Bronchial epithelial cell (primary cell): ENCODE data around the gene NQO2. TPM values are rescaled to one million over a fixed set of nuclear protein-coding genes. Genes with fewer than 3 reads are reported as not detected.
"Not testable (repeated sequence)": the region's sequence is repeated elsewhere in the genome, so short reads cannot be mapped to it uniquely, and the experiment has no call there.

Source experiments
- DNase-seq: peaks from one replicate; pipeline ENCODE4 v3.0.0-alpha.2; 2010; ENCODE audit warnings: low read depth
- FAIRE-seq: peaks from 2 replicates; lab custom pipeline; 2011; peaks lifted over from hg19 to GRCh38; lab: Jason Lieb, UNC
- H3K27me3 ChIP-seq: 2 replicates; pipeline ENCODE4 v1.5.1; 2011; ENCODE audit warnings: low read length; ENCODE audit not compliant: control insufficient read depth, insufficient read depth
- H3K36me3 ChIP-seq: 2 replicates; pipeline ENCODE4 v1.5.1; 2011; ENCODE audit warnings: low read length; ENCODE audit not compliant: control insufficient read depth, insufficient read depth
- H3K4me3 ChIP-seq: 2 replicates; pipeline ENCODE4 v1.5.1; 2011; ENCODE audit warnings: mild to moderate bottlenecking, low read depth, low read length, control low read depth
- CTCF ChIP-seq: IDR thresholded peaks from 2 replicates; pipeline ENCODE4 v1.5.1; 2011; ENCODE audit warnings: mild to moderate bottlenecking, moderate library complexity, low read length, control low read depth, inconsistent platforms; ENCODE audit not compliant: insufficient read depth, severe bottlenecking
- total RNA-seq: library from RNA; depleted of rRNA; stranded (reverse); fragments of >200 nt; gene quantifications from 2 replicates; pipeline ENCODE4 v1.2.1, GENCODE V29; 2014

The NQO2 gene
- total RNA-seq, 1 donor from 2014 or later: 20.5 TPM

DNA sequence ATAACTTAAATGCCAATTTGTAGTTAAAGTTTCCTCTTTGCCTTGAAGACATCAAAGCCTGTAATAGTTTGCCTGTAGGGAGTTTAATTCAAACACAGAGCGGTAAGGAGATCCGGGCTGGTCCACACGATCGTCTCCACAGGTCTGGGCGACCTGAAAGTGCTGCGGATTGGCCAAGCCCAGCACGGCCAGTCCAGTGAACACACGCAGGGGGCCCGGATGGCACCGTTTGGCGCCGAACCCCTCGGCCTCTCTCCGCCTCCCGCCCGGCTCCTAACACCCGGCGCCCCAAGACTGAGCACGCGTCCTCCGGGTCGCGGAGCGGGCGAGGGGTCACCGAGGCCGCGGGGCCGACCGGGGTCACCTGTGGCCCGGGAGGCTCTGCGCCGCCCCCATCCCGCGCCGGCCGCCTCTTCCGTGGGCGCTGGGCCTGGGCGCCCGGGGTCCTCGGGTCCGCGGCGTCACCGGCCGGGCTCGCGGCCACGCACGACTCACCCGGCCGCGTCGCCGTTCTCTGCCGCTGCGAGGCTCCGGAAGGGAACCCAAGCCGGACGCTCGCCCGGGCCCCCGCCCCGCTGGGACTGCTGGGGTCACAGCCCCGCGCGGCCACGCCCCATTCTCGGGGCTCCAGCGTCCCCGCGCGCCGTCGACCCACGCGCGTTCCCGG is 28.8 kb upstream of the NQO2 start:
- Histone ChIP-seq H3K36me3 (no peaks in the 10 kb centered on the region), H3K27me3 (no peaks in the 10 kb centered on the region), H3K4me3 (peak overlapping the region; percentile 62)
- TF ChIP-seq CTCF: no peak
- FAIRE-seq: no peak
- DNase-seq: no peak

DNA sequence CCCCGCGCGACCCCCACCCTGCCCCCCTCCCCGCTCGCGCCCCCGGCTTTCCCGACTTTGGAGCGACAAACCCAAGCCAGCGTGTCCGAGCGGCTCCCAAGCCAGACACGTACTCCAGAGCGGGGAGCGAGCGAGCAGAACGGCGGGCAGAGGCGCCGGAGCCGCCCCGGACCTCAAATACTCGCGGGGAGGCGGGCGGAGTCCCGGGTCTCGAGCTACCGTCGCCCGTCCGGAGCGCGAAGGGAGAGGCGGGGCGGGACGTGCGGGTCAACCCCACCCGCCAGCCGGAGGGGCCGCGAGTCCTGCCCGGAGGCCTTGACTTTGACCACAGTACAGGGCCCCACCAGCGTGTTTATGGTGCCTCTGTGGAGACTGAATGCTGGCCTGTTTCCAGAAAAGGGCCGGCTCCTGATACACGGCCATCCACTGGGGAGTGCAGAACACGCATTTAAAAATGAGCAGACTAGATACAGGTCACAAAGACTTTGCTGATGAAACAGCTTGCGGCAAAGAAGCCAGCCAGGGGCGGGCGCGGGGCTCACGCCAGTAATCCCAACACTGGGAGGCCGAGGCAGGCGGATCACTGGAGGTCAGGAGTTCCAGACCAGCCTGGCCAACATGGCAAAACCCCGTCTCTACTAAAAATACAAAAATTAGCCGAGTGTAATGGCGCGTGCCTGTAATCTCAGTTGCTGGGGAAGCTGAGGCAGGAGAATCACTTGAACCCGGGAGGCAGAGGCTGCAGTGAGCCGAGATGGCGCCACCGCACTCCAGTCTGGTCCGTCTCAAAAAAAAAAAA is 28.1 kb upstream of the NQO2 start, which contains the start of gene SERPINB6:
SERPINB6 (minus strand) TSS at position 148 of the 799 bp plus-strand sequence. CDS start 12,235 bp downstream, outside the sequence.
- TF ChIP-seq CTCF: no peak
- H3K27me3 ChIP-seq: no peaks in the 10 kb centered on the region
- no peaks in the 10 kb centered on the region for H3K36me3 ChIP-seq
- DNase-seq (no peak), FAIRE-seq (no peak)
- peak within 1 kb of the TSS; percentile 62 for H3K4me3 ChIP-seq

DNA sequence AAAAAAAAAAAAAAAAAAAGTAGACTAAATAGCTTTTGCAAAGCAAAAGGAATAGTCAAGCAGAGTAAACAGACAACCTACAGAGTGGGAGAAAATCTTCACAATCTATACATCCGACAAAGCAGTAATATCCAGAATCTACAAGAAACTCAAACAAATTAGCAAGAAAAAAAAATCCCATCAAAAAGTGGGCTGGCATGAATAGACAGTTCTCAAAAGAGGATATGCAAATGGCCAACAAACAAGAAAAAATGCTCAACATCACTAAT is 27.5 kb upstream of the NQO2 start:
- H3K36me3 ChIP-seq, H3K27me3 ChIP-seq, DNase-seq, FAIRE-seq: not testable (repeated sequence)
- H3K4me3 ChIP-seq: peak overlapping the region; percentile 62

- not testable (repeated sequence) for FAIRE-seq, DNase-seq, H3K36me3 ChIP-seq, H3K4me3 ChIP-seq, H3K27me3 ChIP-seq
Measured at GRCh38 chr6:2972685-2973084, 27.0 kb upstream of the NQO2 start.

- FAIRE-seq, DNase-seq, H3K36me3 ChIP-seq, H3K27me3 ChIP-seq, H3K4me3 ChIP-seq: not testable (repeated sequence)
Measured at GRCh38 chr6:2973180-2973579, 26.5 kb upstream of the NQO2 start.

GRCh38 chr6:2973676-2974075 is 26.0 kb upstream of the NQO2 start:
- H3K4me3 ChIP-seq: no peak overlapping the region
- no peaks in the 10 kb centered on the region for H3K36me3 ChIP-seq
- H3K27me3 ChIP-seq: no peaks in the 10 kb centered on the region
- TF ChIP-seq CTCF: no peak
- DNase-seq (no peak), FAIRE-seq (no peak)

- H3K4me3 ChIP-seq: no peak overlapping the region
- no peaks in the 10 kb centered on the region for H3K36me3 ChIP-seq
- DNase-seq: no peak
- H3K27me3 ChIP-seq: no peaks in the 10 kb centered on the region
- FAIRE-seq: no peak
- TF ChIP-seq CTCF: no peak
Measured at GRCh38 chr6:2976060-2976459, 23.6 kb upstream of the NQO2 start.
